HFF-Myc (cell line): ENCODE results near the gene DIPK1B.
"Not testable (repeated sequence)": the region's sequence is repeated elsewhere in the genome, so short reads cannot be mapped to it uniquely, and the experiment has no call there.

Source experiments
- DNase-seq: peaks from one replicate; pipeline ENCODE4 v3.0.0-alpha.2; 2011; ENCODE audit warnings: low read depth; ENCODE audit errors: extremely low read depth
- H3K4me3 ChIP-seq: replicated peaks from 2 replicates; pipeline ENCODE4 v1.5.1; 2011; ENCODE audit warnings: low read depth, mild to moderate bottlenecking, control low read depth, low read length
- CTCF ChIP-seq: IDR thresholded peaks from 2 replicates; pipeline ENCODE4 v1.5.1; 2012; ENCODE audit warnings: mild to moderate bottlenecking, low read depth, low read length, control low read depth; ENCODE audit errors: missing control alignments

DIPK1B gene

GRCh38 chr9:136700304-136700703, 12.1 kb upstream of the DIPK1B start:
- no peak for TF ChIP-seq CTCF
- no peak for DNase-seq

GRCh38 chr9:136700959-136701667, 11.3 kb upstream of the DIPK1B start:
- TF ChIP-seq CTCF = no peak
- no peak overlapping the region for H3K4me3 ChIP-seq
- DNase-seq = no peak

More at GRCh38 chr9:136700304-136700703, 12.1 kb upstream of the DIPK1B start:
- H3K4me3 ChIP-seq = no peak overlapping the region

GRCh38 chr9:136701668-136702053, 10.7 kb upstream of the DIPK1B start:
- DNase-seq = no peak
- TF ChIP-seq CTCF = no peak
- no peak overlapping the region for H3K4me3 ChIP-seq

- no peak for TF ChIP-seq CTCF
- no peak overlapping the region for H3K4me3 ChIP-seq
- no peak for DNase-seq
These were observed 9.0 kb upstream of the DIPK1B start for GRCh38 chr9:136703276-136703860.

- DNase-seq = not testable (repeated sequence)
These were observed 7.6 kb upstream of the DIPK1B start for GRCh38 chr9:136704741-136705140.

GRCh38 chr9:136705564-136705963, 6.8 kb upstream of the DIPK1B start:
- DNase-seq = no peak
- no peak for TF ChIP-seq CTCF
- no peak overlapping the region for H3K4me3 ChIP-seq

More at GRCh38 chr9:136704741-136705140, 7.6 kb upstream of the DIPK1B start:
- not testable (repeated sequence) for H3K4me3 ChIP-seq

GRCh38 chr9:136707011-136707410, 5.4 kb upstream of the DIPK1B start:
- no peak for TF ChIP-seq CTCF
- DNase-seq = no peak
- no peak overlapping the region for H3K4me3 ChIP-seq
